ENCODE results near the gene BPHL.

- TF ChIP-seq EZH2 (IDR thresholded peaks at IDR 0.05; ENCODE audit: low read length), result no peak
- no peak for TF ChIP-seq CTCF (optimal IDR thresholded peaks at IDR 0.05 in 1 of 3, IDR thresholded peaks at IDR 0.05 in 1 of 3, conservative IDR thresholded peaks at IDR 0.05 in 1 of 3; ENCODE audit: extremely low read depth in 1 of 3, insufficient read depth in 2 of 3, low read length in 3 of 3)
Measured at GRCh38 chr6:3118353-3119039, at the start of gene BPHL.
